WERI-Rb-1 (cell line): Measurements from ENCODE around the gene YJEFN3.

Experiments used
- DNase-seq: peaks from one replicate; pipeline ENCODE4 v3.0.0-alpha.2; 2020
- H3K27ac ChIP-seq: fragments of 250-450 bp; sonication (Bioruptor Pico); 2 replicates; pipeline ENCODE4 v1.5.1; 2020; ENCODE audit warnings: mild to moderate bottlenecking, moderate library complexity
- H3K27me3 ChIP-seq: fragments of 250-450 bp; sonication (Bioruptor Pico); 2 replicates; pipeline ENCODE4 v1.5.1; 2021; ENCODE audit warnings: mild to moderate bottlenecking, low read depth, moderate library complexity; ENCODE audit not compliant: insufficient read depth, severe bottlenecking
- H3K36me3 ChIP-seq: fragments of 250-450 bp; sonication (Bioruptor Pico); 2 replicates; pipeline ENCODE4 v1.5.1; 2020; ENCODE audit warnings: mild to moderate bottlenecking, moderate library complexity
- H3K4me3 ChIP-seq: 2 replicates; pipeline ENCODE4 v1.5.1; 2011; ENCODE audit warnings: low read depth, mild to moderate bottlenecking, control low read depth, low read length
- H3K9me3 ChIP-seq: fragments of 250-450 bp; sonication (Bioruptor Pico); 2 replicates; pipeline ENCODE4 v1.5.1; 2021; ENCODE audit warnings: mild to moderate bottlenecking, moderate library complexity; ENCODE audit not compliant: severe bottlenecking
- TF ChIP-seq, protein P1 (sequence below): IDR thresholded peaks from 2 replicates; pipeline ENCODE4 v1.5.1; 2011; ENCODE audit warnings: low read depth, mild to moderate bottlenecking, control low read depth, inconsistent platforms, low read length

The YJEFN3 gene

GRCh38 chr19:19498255-19498991 lies 30.3 kb upstream of the YJEFN3 start:
- DNase-seq = no peak
- Histone ChIP-seq H3K36me3 (peaks cover 79% of the 10 kb centered on the region), H3K27ac (no peak overlapping the region), H3K9me3 (no peaks in the 10 kb centered on the region), H3K27me3 (no peaks in the 10 kb centered on the region), H3K4me3 (no peak overlapping the region)
- TF ChIP-seq, protein P1, sequence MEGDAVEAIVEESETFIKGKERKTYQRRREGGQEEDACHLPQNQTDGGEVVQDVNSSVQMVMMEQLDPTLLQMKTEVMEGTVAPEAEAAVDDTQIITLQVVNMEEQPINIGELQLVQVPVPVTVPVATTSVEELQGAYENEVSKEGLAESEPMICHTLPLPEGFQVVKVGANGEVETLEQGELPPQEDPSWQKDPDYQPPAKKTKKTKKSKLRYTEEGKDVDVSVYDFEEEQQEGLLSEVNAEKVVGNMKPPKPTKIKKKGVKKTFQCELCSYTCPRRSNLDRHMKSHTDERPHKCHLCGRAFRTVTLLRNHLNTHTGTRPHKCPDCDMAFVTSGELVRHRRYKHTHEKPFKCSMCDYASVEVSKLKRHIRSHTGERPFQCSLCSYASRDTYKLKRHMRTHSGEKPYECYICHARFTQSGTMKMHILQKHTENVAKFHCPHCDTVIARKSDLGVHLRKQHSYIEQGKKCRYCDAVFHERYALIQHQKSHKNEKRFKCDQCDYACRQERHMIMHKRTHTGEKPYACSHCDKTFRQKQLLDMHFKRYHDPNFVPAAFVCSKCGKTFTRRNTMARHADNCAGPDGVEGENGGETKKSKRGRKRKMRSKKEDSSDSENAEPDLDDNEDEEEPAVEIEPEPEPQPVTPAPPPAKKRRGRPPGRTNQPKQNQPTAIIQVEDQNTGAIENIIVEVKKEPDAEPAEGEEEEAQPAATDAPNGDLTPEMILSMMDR = no peak

DNA sequence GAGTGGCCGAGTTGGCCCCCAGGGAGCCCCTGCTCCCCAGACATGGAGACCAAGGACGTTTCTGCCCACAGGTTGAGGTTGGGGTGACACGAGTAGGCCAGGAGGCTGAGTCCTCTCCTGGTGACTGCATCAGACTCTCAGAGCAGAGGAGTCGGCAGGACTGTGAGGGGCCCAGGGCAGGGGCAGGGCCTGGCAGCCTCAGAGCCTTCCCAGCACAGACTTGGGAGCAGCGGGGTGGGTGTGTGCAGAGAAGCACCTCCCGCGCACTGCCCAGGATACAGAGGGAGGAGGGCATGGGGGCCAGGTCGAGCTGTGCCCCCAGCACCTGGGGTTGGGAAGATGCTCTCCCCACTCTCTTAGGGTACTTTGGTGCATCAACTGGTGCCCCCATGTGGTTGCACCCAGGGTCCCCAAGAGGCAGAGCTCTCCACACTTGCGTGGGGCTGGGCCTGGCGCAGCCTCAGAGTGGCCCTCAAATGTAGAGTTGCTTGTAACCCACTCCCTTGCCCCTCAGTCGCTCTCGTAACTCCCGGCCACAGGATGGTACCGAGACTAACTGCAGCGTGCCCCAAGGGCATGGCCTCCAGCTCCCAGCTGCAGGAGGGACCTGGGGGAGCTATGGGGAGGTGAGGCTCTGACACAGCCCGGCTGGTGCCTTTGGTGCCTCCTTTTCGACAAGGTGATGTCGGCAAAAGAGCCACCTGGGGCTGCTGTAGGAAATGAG lies 29.3 kb upstream of the YJEFN3 start:
- TF ChIP-seq, protein P1 = no peak
- H3K36me3 ChIP-seq = peaks cover 74% of the 10 kb centered on the region
- DNase-seq = no peak

GRCh38 chr19:19500975-19501644 lies 27.6 kb upstream of the YJEFN3 start:
- Histone ChIP-seq H3K9me3 (no peaks in the 10 kb centered on the region), H3K27me3 (no peaks in the 10 kb centered on the region), H3K36me3 (peaks cover 77% of the 10 kb centered on the region), H3K27ac (no peak overlapping the region), H3K4me3 (no peak overlapping the region)
- DNase-seq = no peak
- TF ChIP-seq, protein P1 = no peak

More for the DNA sequence above, 29.3 kb upstream of the YJEFN3 start:
- no peaks in the 10 kb centered on the region for H3K27me3 ChIP-seq
- H3K4me3 ChIP-seq = no peak overlapping the region
- no peak overlapping the region for H3K27ac ChIP-seq
- no peaks in the 10 kb centered on the region for H3K9me3 ChIP-seq

GRCh38 chr19:19501798-19502197 lies 26.9 kb upstream of the YJEFN3 start:
- H3K4me3 ChIP-seq = no peak overlapping the region
- no peak for DNase-seq
- H3K27me3 ChIP-seq = no peaks in the 10 kb centered on the region
- H3K27ac ChIP-seq = no peak overlapping the region
- H3K9me3 ChIP-seq = no peaks in the 10 kb centered on the region
- H3K36me3 ChIP-seq = peaks cover 71% of the 10 kb centered on the region
- TF ChIP-seq, protein P1 = no peak

DNA sequence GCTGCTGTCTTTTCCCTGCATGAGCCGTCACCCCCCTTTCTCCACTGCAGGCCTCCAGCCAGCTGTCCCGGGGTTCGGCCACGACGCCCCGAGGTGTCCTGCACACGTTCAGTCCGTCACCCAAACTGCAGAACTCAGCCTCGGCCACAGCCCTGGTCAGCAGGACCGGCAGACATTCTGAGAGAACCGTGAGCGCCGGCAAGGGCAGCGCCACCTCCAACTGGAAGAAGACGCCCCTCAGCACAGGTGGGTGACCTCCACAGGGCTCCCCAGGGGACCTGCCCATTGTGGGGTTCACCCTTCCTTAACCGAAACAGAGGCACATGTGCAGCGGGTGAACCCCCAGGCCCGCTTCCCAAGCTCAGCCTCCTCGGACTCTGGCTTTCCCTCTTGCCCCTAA lies 26.4 kb upstream of the YJEFN3 start:
- DNase-seq = no peak
- Histone ChIP-seq H3K27me3 (no peaks in the 10 kb centered on the region), H3K36me3 (peaks cover 67% of the 10 kb centered on the region), H3K4me3 (no peak overlapping the region), H3K27ac (no peak overlapping the region), H3K9me3 (no peaks in the 10 kb centered on the region)
- TF ChIP-seq, protein P1 = no peak
